Thyroid gland (tissue), 4 donors: ENCODE results near the gene MYO18B.

ENCODE experiments used
- CTCF ChIP-seq, 6 experiments: fragments of 200-600 bp in 3 of 6; fragments of 450-650 bp in 3 of 6; sonication (generic) in 3 of 6; IDR thresholded peaks; one replicate each; pipeline ENCODE4 v1.5.1; 2016 to 2019; ENCODE audit warnings: antibody characterized with exemption in 6 of 6, mild to moderate bottlenecking in 2 of 6, inconsistent platforms in 1 of 6, moderate library complexity in 1 of 6
- POLR2A ChIP-seq, 2 donors: fragments of 450-650 bp; IDR thresholded peaks; one replicate each; pipeline ENCODE4 v1.6.1; 2017; ENCODE audit warnings: antibody characterized with exemption in 2 of 2, mild to moderate bottlenecking in 2 of 2, moderate library complexity in 1 of 2

- no peak for TF ChIP-seq CTCF (IDR thresholded peaks at IDR 0.05)
- no peak for TF ChIP-seq POLR2A (IDR thresholded peaks at IDR 0.05)
Measured at GRCh38 chr22:26054841-26055605, 313.0 kb downstream of the MYO18B start.
